Panc1 (cell line): ENCODE measurements around the gene KCNC1.

Experiments
- CTCF ChIP-seq: fragments of 450-650 bp; IDR thresholded peaks from 2 replicates; pipeline ENCODE4 v1.5.1; 2017; ENCODE audit warnings: mild to moderate bottlenecking
- SIN3A ChIP-seq: IDR thresholded peaks from 2 replicates; pipeline ENCODE4 v1.6.1; 2012; ENCODE audit warnings: low read depth, mild to moderate bottlenecking, low read length, moderate library complexity, borderline replicate concordance; ENCODE audit not compliant: insufficient read depth

DNA sequence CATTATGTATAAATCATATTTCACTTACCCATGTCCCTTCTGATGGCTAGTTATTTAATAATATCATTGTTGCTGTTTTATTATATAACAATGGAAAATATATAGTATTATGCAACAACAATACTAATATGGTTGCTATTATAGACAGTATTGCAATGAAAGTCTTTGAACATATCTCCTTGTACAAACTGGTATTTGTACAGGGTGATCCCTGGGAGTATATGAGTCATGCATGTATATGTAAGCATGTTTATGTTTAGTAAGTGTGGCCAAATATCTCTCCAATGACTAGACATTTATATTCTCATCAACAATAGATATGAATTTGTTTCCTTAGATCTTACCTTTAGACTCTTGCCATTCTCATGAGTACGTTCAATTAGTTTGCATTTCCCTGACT is 55.9 kb downstream of the KCNC1 start:
- TF ChIP-seq CTCF, result no peak
- no peak for TF ChIP-seq SIN3A
